Measurements from ENCODE around the gene BRINP3. TPM values are rescaled to one million over a fixed set of nuclear protein-coding genes. Genes with fewer than 3 reads are reported as not detected.

Gene BRINP3
- total and polyA plus RNA-seq, 2 donors (not counting 3 experiments of a cell fraction or from before 2014, with no cell fraction given): not detected

- Histone ChIP-seq H3K79me2 (ENCODE audit: control insufficient read depth, insufficient read depth, low read length) (no peaks in the 10 kb centered on the region), H3K9me3 (replicated peaks; ENCODE audit: control insufficient read depth, insufficient read depth, low read length) (no peaks in the 10 kb centered on the region), H3K4me2 (ENCODE audit: insufficient read depth, low read length) (no peak overlapping the region), H3K9ac (replicated peaks; ENCODE audit: extremely low read depth, insufficient read depth, low read length) (no peak overlapping the region), H3K4me1 (ENCODE audit: control insufficient read depth, extremely low read depth, insufficient read depth, low read length) (no peaks in the 10 kb centered on the region), H3K4me3 (replicated peaks in 1 of 3; ENCODE audit: insufficient read depth in 1 of 3, low read depth in 1 of 3, low read length in 3 of 3) (no peak overlapping the region), H3K27me3 (ENCODE audit: control insufficient read depth in 2 of 2, insufficient read depth in 2 of 2, low read length in 2 of 2) (no peaks in the 10 kb centered on the region), H3K27ac (ENCODE audit: insufficient read depth, low read depth, low read length) (no peak overlapping the region), H3K36me3 (ENCODE audit: control insufficient read depth in 2 of 2, extremely low read depth in 1 of 2, insufficient read depth in 2 of 2, low read length in 2 of 2) (no peaks in the 10 kb centered on the region), H3K9me1 (replicated peaks; ENCODE audit: control insufficient read depth, extremely low read depth, insufficient read depth, low read length) (no peaks in the 10 kb centered on the region), H2AFZ (ENCODE audit: low read depth, low read length) (no peak overlapping the region), H4K20me1 (replicated peaks; ENCODE audit: control insufficient read depth, extremely low read depth, insufficient read depth, low read length) (no peaks in the 10 kb centered on the region)
- intact Hi-C loops (cut with micrococcal nuclease) (no loop called here), dilution Hi-C loops (cut with MboI; ENCODE audit: extremely low pct_ligation_motif_present, low sequenced_read_pairs) (no loop called here)
- ChIA-PET POLR2A (no interaction called here), CTCF (interaction anchor here (1.0 kb wide), 1 partner anchor 59 kb away, joined by 3 read pairs; no protein-coding TSS in a partner anchor)
- TF ChIP-seq MYC (IDR thresholded peaks at IDR 0.05; ENCODE audit: low read depth, low read length) (no peak), MAX (IDR thresholded peaks at IDR 0.05; ENCODE audit: insufficient read depth, insufficient read length) (no peak), JUN (IDR thresholded peaks at IDR 0.05; ENCODE audit: borderline replicate concordance, insufficient read depth, insufficient read length, low read depth) (no peak), GATA2 (IDR thresholded peaks at IDR 0.05; ENCODE audit: insufficient read depth, insufficient read length, low read depth, low read length) (no peak), CTCF (IDR thresholded peaks at IDR 0.05; ENCODE audit: extremely low read depth in 1 of 2, insufficient read depth in 1 of 2, low read depth in 1 of 2, low read length in 2 of 2) (no peak), POLR2AphosphoS5 (IDR thresholded peaks at IDR 0.05; ENCODE audit: insufficient read depth, low read depth, low read length) (no peak), FOS (IDR thresholded peaks at IDR 0.05; ENCODE audit: borderline replicate concordance, insufficient read depth, low read length) (no peak), EZH2 (IDR thresholded peaks at IDR 0.05; ENCODE audit: borderline replicate concordance, low read depth, low read length, severe bottlenecking) (no peak), POLR2A (IDR thresholded peaks at IDR 0.05; ENCODE audit: low read depth, low read length) (no peak)
- no peak for FAIRE-seq
- no TSS peak for BruUV-seq (replicated peaks)
- no peak for DNase-seq (ENCODE audit: low read depth, low spot score)
Measured at GRCh38 chr1:190098107-190098506, 379.6 kb downstream of the BRINP3 start.

Data from endothelial cell of umbilical vein (primary cell).